ENCODE results near the gene EXOC2.

GRCh38 chr6:448296-449056 is 244.5 kb downstream of the EXOC2 start:
- TF ChIP-seq CTCF (IDR thresholded peaks at IDR 0.05; ENCODE audit: low read length) = no peak
- TF ChIP-seq EZH2 (IDR thresholded peaks at IDR 0.05; ENCODE audit: borderline replicate concordance, low read length) = no peak

Measured in OCI-LY1 (cell line).